ENCODE results near the gene TMEM181.

GRCh38 chr6:158544428-158544827 lies 15.5 kb upstream of the TMEM181 start:
- no peak for TF ChIP-seq CTCF (IDR thresholded peaks at IDR 0.05)
- no peak for TF ChIP-seq EZH2 (IDR thresholded peaks at IDR 0.05)
